Endothelial cell (in vitro differentiated cells): ENCODE measurements around the gene KIAA1217. TPM values are rescaled to one million over a fixed set of nuclear protein-coding genes. Genes with fewer than 3 reads are reported as not detected.

Experiments
- DNase-seq: peaks from one replicate; pipeline ENCODE4 v3.0.0; 2021; ENCODE audit warnings: low spot score
- H3K27ac Mint-ChIP-seq: one replicate; pipeline ENCODE4 v1.8.0; 2021; ENCODE audit warnings: mixed read lengths, inconsistent platforms; ENCODE audit not compliant: unreplicated experiment
- H3K27me3 Mint-ChIP-seq: one replicate; pipeline ENCODE4 v1.8.0; 2021; ENCODE audit warnings: mild to moderate bottlenecking, moderate library complexity, mixed read lengths, inconsistent platforms; ENCODE audit not compliant: unreplicated experiment
- H3K36me3 Mint-ChIP-seq: one replicate; pipeline ENCODE4 v1.8.0; 2021; ENCODE audit warnings: mild to moderate bottlenecking, low read depth, mixed read lengths, inconsistent platforms; ENCODE audit not compliant: unreplicated experiment
- H3K4me1 Mint-ChIP-seq: one replicate; pipeline ENCODE4 v1.8.0; 2021; ENCODE audit warnings: mild to moderate bottlenecking, mixed read lengths, inconsistent platforms; ENCODE audit not compliant: unreplicated experiment
- H3K4me3 Mint-ChIP-seq: one replicate; pipeline ENCODE4 v1.8.0; 2021; ENCODE audit warnings: mild to moderate bottlenecking, mixed read lengths, inconsistent platforms; ENCODE audit not compliant: unreplicated experiment
- H3K9me3 Mint-ChIP-seq: one replicate; pipeline ENCODE4 v1.8.0; 2021; ENCODE audit warnings: mixed read lengths, inconsistent platforms; ENCODE audit not compliant: unreplicated experiment
- total RNA-seq: library from RNA; stranded (reverse); fragmentation: NEBNext Ultra II Directional; extraction: Animal tissue kit (Norgen Biotek cat#: 25700); gene quantifications from one replicate; pipeline ENCODE4 v1.2.1, GENCODE V29; 2021; ENCODE audit not compliant: unreplicated experiment
- TF ChIP-seq, protein P1 (sequence below): fragments of 200-600 bp; sonication (generic); IDR thresholded peaks from one replicate; pipeline ENCODE4 v1.5.0; 2021; ENCODE audit warnings: antibody characterized with exemption; ENCODE audit not compliant: unreplicated experiment

KIAA1217 gene
- total RNA-seq, 1 donor from 2014 or later = 70.8 TPM

DNA sequence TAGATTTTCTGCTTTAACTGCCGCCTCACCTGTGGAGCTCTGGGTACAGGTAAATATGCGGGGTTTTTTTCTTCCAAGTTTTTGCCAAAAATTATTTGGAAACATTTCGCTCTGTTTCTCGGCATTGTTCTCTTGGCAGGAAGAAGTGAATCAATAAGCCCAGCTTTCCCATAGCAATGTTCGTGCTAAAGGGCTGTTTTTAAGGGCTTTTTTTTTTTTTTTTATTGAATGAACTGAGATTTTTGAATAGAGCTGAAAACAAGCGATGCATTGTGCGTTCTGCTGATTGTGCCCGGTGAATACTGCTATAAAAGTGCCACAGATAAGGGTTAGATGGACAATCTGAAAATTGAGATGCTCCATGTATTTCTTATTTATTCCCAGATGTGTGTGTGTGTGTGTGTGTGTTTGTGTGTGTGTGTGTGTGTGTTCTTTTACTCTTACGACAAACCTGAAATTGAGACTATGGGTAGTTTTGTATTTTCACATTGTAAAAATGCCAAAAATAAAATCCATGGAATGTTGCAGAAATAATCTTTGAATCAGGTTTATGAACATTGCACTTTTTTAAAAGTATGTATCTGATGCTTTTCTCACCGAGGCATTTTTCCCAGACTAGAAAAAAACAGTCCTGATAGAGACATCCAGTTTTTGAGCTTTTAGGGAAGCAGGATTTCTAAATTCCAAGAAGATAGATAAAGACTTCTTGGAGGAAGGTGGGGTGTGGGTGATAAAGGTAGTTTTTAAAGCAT lies 30.5 kb downstream of the KIAA1217 start:
- H3K36me3 Mint-ChIP-seq = peaks cover 3% of the 10 kb centered on the region
- H3K27me3 Mint-ChIP-seq = peaks cover 2% of the 10 kb centered on the region
- DNase-seq = no peak
- no peaks in the 10 kb centered on the region for H3K9me3 Mint-ChIP-seq
- peak overlapping the region; percentile 93 for H3K27ac Mint-ChIP-seq
- H3K4me3 Mint-ChIP-seq = peak overlapping the region; percentile 82
- peaks cover 49% of the 10 kb centered on the region for H3K4me1 Mint-ChIP-seq
- TF ChIP-seq, protein P1, sequence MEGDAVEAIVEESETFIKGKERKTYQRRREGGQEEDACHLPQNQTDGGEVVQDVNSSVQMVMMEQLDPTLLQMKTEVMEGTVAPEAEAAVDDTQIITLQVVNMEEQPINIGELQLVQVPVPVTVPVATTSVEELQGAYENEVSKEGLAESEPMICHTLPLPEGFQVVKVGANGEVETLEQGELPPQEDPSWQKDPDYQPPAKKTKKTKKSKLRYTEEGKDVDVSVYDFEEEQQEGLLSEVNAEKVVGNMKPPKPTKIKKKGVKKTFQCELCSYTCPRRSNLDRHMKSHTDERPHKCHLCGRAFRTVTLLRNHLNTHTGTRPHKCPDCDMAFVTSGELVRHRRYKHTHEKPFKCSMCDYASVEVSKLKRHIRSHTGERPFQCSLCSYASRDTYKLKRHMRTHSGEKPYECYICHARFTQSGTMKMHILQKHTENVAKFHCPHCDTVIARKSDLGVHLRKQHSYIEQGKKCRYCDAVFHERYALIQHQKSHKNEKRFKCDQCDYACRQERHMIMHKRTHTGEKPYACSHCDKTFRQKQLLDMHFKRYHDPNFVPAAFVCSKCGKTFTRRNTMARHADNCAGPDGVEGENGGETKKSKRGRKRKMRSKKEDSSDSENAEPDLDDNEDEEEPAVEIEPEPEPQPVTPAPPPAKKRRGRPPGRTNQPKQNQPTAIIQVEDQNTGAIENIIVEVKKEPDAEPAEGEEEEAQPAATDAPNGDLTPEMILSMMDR = no peak

DNA sequence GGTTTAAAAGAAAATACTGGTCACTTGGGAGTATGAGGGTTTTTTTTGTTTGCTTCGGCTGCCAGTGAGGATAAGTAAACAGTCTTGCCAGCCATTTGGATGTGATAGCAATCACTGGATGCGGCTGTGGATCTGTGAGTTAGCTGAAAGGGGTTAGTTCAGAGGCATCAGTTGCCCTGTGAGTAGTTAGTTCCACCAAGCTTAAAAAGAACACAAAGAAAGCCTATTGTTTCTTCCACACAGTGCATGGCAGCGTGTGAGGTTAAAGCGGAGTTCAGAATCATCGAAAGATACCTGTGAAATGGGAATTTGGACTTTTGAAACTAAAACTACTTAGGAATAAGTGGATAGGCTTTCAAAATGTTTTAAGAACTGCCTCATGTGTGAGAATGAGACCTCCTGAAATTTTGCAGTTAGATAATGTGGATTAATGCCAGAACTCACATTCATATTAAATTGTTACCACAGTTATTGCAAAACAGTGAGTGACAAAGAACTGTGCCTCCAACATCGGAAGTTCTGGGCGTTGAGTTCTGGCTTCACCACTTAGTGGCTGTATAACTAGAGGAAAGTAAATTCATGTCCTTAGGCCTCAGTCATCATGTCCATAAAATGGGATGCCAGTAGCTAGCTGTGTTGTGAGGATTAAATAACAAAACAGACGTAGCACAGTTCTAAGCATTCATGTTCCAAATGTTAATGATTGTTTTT lies 31.3 kb downstream of the KIAA1217 start:
- peaks cover 2% of the 10 kb centered on the region for H3K27me3 Mint-ChIP-seq
- DNase-seq = no peak
- H3K4me3 Mint-ChIP-seq = peak overlapping the region; percentile 82
- H3K36me3 Mint-ChIP-seq = peaks cover 8% of the 10 kb centered on the region
- TF ChIP-seq, protein P1 = no peak
- peaks cover 57% of the 10 kb centered on the region for H3K4me1 Mint-ChIP-seq
- H3K27ac Mint-ChIP-seq = peak overlapping the region; percentile 93
- H3K9me3 Mint-ChIP-seq = no peaks in the 10 kb centered on the region

GRCh38 chr10:24241536-24242040 lies 32.6 kb downstream of the KIAA1217 start:
- TF ChIP-seq, protein P1 = no peak
- peak overlapping the region; percentile 39 for H3K27ac Mint-ChIP-seq
- peak overlapping the region; percentile 40 for H3K4me3 Mint-ChIP-seq
- peaks cover 68% of the 10 kb centered on the region for H3K4me1 Mint-ChIP-seq
- H3K9me3 Mint-ChIP-seq = no peaks in the 10 kb centered on the region
- DNase-seq = no peak
- H3K36me3 Mint-ChIP-seq = peaks cover 17% of the 10 kb centered on the region
- H3K27me3 Mint-ChIP-seq = peaks cover 2% of the 10 kb centered on the region

- Mint-ChIP-seq H3K4me3 (peak overlapping the region; percentile 21), H3K27ac (no peak overlapping the region), H3K36me3 (peaks cover 17% of the 10 kb centered on the region), H3K27me3 (peaks cover 2% of the 10 kb centered on the region), H3K9me3 (no peaks in the 10 kb centered on the region), H3K4me1 (peaks cover 61% of the 10 kb centered on the region)
- TF ChIP-seq, protein P1 = no peak
- no peak for DNase-seq
These were observed 33.6 kb downstream of the KIAA1217 start for GRCh38 chr10:24242562-24242961.

DNA sequence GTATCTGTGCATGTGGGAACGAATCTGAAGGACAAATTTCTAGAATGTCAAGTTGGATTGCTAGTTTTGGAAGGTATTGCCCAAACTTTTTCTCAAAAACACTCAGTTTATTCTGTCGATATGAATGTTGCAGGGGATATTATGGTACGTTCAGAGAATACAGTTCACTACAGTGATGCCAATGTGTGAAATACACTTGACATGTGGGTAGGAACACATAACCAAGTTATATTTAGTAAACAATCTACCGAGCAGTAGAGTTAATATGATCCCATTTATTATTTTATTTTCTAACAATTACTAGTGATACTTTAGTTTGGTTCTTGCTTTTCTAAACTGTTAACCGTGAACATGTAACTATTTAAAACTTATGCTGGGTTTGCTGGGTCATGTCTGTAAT lies 37.4 kb downstream of the KIAA1217 start:
- H3K36me3 Mint-ChIP-seq = peaks cover 17% of the 10 kb centered on the region
- H3K4me3 Mint-ChIP-seq = no peak overlapping the region
- no peak for DNase-seq
- peaks cover 38% of the 10 kb centered on the region for H3K4me1 Mint-ChIP-seq
- peaks cover 2% of the 10 kb centered on the region for H3K27me3 Mint-ChIP-seq
- no peaks in the 10 kb centered on the region for H3K9me3 Mint-ChIP-seq
- H3K27ac Mint-ChIP-seq = no peak overlapping the region
- TF ChIP-seq, protein P1 = no peak
